HepG2 (cell line): ENCODE results near the gene PSAP. TPM values are rescaled to one million over a fixed set of nuclear protein-coding genes. Genes with fewer than 3 reads are reported as not detected.

ENCODE experiments used
- JARID2 ChIP-seq: sonication (generic); formaldehyde crosslinking; IDR thresholded peaks from 2 replicates; pipeline ENCODE4 v1.8.1; 2023; ENCODE audit warnings: missing genetic modification reagents, inconsistent platforms; ENCODE audit not compliant: insufficient replicate concordance
- MAFF ChIP-seq: IDR thresholded peaks from 2 replicates; pipeline ENCODE4 v1.6.1; 2011; ENCODE audit warnings: low read depth, low read length, improper control_type of control experiment
- RFXAP ChIP-seq: sonication (generic); formaldehyde crosslinking; IDR thresholded peaks from 2 replicates; pipeline ENCODE4 v1.4.0; 2020; ENCODE audit warnings: missing genetic modification reagents, borderline replicate concordance
- ZNF484 ChIP-seq: sonication (generic); formaldehyde crosslinking; IDR thresholded peaks from 2 replicates; pipeline ENCODE4 v1.5.1; 2020; ENCODE audit warnings: mild to moderate bottlenecking, low read depth, missing genetic modification reagents, borderline replicate concordance
- ZNF530 ChIP-seq: sonication (generic); formaldehyde crosslinking; IDR thresholded peaks from 2 replicates; pipeline ENCODE4 v1.5.0; 2020; ENCODE audit warnings: low read depth, mild to moderate bottlenecking, missing genetic modification reagents
- ZNF549 ChIP-seq: sonication (generic); formaldehyde crosslinking; IDR thresholded peaks from 2 replicates; pipeline ENCODE4 v1.5.0; 2020; ENCODE audit warnings: missing genetic modification reagents
- ZNF672 ChIP-seq: sonication (generic); formaldehyde crosslinking; IDR thresholded peaks from 2 replicates; pipeline ENCODE4 v1.8.1; 2022; ENCODE audit warnings: missing genetic modification reagents
- polyA plus RNA-seq, 8 experiments: library from polyadenylated mRNA; depleted of rRNA in 3 of 8; stranded (reverse) in 7 of 8; unstranded in 1 of 8; fragments of >200 nt; fragmentation: Illumina TruSeq in 4 of 8; extraction: Trizol in 4 of 8; gene quantifications; 2 replicates each; pipeline versions ENCODE4 v1.2.1 to v1.2.3, GENCODE V29; 2011 to 2016; ENCODE audit warnings: low read depth in 4 of 8, missing spikeins in 1 of 8, mixed read lengths in 1 of 8; ENCODE audit not compliant: insufficient read depth in 1 of 8
- total RNA-seq, 5 experiments: library from RNA; depleted of rRNA; stranded (reverse); fragments of >200 nt; fragmentation: Illumina TruSeq; extraction: Trizol; gene quantifications; 2 replicates each; pipeline ENCODE4 v1.2.3, GENCODE V29; 2016; ENCODE audit warnings: low read depth in 1 of 5
- TF ChIP-seq, protein P1 (sequence below): sonication (generic); formaldehyde crosslinking; conservative IDR thresholded peaks from 2 replicates; pipeline ENCODE4 v1.4.0; 2020; ENCODE audit warnings: missing genetic modification reagents
- TF ChIP-seq, protein P2 (sequence below): sonication (generic); formaldehyde crosslinking; IDR thresholded peaks from 2 replicates; pipeline ENCODE4 v1.4.0; 2020; ENCODE audit warnings: missing genetic modification reagents
- TF ChIP-seq, protein P3 (sequence below): sonication (generic); formaldehyde crosslinking; IDR thresholded peaks from 2 replicates; pipeline ENCODE4 v1.8.1; 2023; ENCODE audit warnings: missing genetic modification reagents, inconsistent platforms, borderline replicate concordance
- TF ChIP-seq, protein P4 (sequence below): sonication (generic); formaldehyde crosslinking; IDR thresholded peaks from 2 replicates; pipeline ENCODE4 v1.5.0; 2020; ENCODE audit warnings: mild to moderate bottlenecking, missing genetic modification reagents
- TF ChIP-seq, protein P5 (sequence below): sonication (generic); formaldehyde crosslinking; IDR thresholded peaks from 2 replicates; pipeline ENCODE4 v1.4.0; 2020; ENCODE audit warnings: missing genetic modification reagents
- TF ChIP-seq, protein P6 (sequence below): sonication (generic); formaldehyde crosslinking; IDR thresholded peaks from 2 replicates; pipeline ENCODE4 v1.4.0; 2020; ENCODE audit warnings: missing genetic modification reagents

PSAP gene
- total and polyA plus RNA-seq, 2 of the 13 experiments (the other 11 are each of a cell fraction or from before 2014, with no cell fraction given) = 323 to 643 TPM

DNA sequence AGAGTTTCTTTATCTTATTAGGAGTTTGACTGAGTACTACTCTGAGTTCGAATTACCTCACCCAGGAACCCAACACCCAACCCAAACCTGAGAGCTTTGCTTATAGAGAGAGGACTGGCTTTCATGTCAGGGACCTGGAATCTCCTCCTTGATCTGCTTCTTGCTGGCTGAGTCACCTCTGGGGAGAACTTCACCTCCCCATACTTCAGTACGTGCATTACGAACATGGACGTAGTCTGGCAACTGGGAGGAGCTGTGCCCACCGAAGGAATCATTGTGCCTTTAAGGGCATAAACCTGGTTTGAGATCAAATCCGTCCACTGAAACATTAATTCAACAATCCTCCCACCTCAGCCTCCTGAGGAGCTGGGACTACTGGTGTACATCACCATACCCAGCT, 12.2 kb upstream of the PSAP start (continued):
- TF ChIP-seq RFXAP (CRISPR knock-in tag) (no peak), ZNF672 (CRISPR knock-in tag) (no peak), ZNF549 (CRISPR knock-in tag) (no peak), ZNF530 (no peak), JARID2 (CRISPR knock-in tag) (no peak), ZNF484 (CRISPR knock-in tag) (no peak), MAFF (no peak)
- TF ChIP-seq, protein P1, sequence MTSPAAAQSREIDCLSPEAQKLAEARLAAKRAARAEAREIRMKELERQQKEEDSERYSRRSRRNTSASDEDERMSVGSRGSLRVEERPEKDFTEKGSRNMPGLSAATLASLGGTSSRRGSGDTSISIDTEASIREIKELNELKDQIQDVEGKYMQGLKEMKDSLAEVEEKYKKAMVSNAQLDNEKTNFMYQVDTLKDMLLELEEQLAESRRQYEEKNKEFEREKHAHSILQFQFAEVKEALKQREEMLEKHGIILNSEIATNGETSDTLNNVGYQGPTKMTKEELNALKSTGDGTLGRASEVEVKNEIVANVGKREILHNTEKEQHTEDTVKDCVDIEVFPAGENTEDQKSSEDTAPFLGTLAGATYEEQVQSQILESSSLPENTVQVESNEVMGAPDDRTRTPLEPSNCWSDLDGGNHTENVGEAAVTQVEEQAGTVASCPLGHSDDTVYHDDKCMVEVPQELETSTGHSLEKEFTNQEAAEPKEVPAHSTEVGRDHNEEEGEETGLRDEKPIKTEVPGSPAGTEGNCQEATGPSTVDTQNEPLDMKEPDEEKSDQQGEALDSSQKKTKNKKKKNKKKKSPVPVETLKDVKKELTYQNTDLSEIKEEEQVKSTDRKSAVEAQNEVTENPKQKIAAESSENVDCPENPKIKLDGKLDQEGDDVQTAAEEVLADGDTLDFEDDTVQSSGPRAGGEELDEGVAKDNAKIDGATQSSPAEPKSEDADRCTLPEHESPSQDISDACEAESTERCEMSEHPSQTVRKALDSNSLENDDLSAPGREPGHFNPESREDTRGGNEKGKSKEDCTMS (CRISPR knock-in tag) = no peak
- TF ChIP-seq, protein P2, sequence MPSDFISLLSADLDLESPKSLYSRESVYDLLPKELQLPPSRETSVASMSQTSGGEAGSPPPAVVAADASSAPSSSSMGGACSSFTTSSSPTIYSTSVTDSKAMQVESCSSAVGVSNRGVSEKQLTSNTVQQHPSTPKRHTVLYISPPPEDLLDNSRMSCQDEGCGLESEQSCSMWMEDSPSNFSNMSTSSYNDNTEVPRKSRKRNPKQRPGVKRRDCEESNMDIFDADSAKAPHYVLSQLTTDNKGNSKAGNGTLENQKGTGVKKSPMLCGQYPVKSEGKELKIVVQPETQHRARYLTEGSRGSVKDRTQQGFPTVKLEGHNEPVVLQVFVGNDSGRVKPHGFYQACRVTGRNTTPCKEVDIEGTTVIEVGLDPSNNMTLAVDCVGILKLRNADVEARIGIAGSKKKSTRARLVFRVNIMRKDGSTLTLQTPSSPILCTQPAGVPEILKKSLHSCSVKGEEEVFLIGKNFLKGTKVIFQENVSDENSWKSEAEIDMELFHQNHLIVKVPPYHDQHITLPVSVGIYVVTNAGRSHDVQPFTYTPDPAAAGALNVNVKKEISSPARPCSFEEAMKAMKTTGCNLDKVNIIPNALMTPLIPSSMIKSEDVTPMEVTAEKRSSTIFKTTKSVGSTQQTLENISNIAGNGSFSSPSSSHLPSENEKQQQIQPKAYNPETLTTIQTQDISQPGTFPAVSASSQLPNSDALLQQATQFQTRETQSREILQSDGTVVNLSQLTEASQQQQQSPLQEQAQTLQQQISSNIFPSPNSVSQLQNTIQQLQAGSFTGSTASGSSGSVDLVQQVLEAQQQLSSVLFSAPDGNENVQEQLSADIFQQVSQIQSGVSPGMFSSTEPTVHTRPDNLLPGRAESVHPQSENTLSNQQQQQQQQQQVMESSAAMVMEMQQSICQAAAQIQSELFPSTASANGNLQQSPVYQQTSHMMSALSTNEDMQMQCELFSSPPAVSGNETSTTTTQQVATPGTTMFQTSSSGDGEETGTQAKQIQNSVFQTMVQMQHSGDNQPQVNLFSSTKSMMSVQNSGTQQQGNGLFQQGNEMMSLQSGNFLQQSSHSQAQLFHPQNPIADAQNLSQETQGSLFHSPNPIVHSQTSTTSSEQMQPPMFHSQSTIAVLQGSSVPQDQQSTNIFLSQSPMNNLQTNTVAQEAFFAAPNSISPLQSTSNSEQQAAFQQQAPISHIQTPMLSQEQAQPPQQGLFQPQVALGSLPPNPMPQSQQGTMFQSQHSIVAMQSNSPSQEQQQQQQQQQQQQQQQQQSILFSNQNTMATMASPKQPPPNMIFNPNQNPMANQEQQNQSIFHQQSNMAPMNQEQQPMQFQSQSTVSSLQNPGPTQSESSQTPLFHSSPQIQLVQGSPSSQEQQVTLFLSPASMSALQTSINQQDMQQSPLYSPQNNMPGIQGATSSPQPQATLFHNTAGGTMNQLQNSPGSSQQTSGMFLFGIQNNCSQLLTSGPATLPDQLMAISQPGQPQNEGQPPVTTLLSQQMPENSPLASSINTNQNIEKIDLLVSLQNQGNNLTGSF = no peak
- TF ChIP-seq, protein P3, sequence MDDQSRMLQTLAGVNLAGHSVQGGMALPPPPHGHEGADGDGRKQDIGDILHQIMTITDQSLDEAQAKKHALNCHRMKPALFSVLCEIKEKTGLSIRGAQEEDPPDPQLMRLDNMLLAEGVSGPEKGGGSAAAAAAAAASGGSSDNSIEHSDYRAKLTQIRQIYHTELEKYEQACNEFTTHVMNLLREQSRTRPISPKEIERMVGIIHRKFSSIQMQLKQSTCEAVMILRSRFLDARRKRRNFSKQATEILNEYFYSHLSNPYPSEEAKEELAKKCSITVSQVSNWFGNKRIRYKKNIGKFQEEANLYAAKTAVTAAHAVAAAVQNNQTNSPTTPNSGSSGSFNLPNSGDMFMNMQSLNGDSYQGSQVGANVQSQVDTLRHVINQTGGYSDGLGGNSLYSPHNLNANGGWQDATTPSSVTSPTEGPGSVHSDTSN (CRISPR knock-in tag) = no peak
- TF ChIP-seq, protein P4, sequence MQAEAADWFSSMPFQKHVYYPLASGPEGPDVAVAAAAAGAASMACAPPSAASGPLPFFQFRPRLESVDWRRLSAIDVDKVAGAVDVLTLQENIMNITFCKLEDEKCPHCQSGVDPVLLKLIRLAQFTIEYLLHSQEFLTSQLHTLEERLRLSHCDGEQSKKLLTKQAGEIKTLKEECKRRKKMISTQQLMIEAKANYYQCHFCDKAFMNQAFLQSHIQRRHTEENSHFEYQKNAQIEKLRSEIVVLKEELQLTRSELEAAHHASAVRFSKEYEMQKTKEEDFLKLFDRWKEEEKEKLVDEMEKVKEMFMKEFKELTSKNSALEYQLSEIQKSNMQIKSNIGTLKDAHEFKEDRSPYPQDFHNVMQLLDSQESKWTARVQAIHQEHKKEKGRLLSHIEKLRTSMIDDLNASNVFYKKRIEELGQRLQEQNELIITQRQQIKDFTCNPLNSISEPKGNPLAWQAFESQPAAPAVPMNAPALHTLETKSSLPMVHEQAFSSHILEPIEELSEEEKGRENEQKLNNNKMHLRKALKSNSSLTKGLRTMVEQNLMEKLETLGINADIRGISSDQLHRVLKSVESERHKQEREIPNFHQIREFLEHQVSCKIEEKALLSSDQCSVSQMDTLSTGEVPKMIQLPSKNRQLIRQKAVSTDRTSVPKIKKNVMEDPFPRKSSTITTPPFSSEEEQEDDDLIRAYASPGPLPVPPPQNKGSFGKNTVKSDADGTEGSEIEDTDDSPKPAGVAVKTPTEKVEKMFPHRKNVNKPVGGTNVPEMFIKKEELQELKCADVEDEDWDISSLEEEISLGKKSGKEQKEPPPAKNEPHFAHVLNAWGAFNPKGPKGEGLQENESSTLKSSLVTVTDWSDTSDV (CRISPR knock-in tag) = no peak
- TF ChIP-seq, protein P5, sequence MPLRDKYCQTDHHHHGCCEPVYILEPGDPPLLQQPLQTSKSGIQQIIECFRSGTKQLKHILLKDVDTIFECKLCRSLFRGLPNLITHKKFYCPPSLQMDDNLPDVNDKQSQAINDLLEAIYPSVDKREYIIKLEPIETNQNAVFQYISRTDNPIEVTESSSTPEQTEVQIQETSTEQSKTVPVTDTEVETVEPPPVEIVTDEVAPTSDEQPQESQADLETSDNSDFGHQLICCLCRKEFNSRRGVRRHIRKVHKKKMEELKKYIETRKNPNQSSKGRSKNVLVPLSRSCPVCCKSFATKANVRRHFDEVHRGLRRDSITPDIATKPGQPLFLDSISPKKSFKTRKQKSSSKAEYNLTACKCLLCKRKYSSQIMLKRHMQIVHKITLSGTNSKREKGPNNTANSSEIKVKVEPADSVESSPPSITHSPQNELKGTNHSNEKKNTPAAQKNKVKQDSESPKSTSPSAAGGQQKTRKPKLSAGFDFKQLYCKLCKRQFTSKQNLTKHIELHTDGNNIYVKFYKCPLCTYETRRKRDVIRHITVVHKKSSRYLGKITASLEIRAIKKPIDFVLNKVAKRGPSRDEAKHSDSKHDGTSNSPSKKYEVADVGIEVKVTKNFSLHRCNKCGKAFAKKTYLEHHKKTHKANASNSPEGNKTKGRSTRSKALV = no peak
- TF ChIP-seq, protein P6, sequence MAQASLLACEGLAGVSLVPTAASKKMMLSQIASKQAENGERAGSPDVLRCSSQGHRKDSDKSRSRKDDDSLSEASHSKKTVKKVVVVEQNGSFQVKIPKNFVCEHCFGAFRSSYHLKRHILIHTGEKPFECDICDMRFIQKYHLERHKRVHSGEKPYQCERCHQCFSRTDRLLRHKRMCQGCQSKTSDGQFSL (CRISPR knock-in tag) = no peak
